ENCODE measurements around the gene RPTOR. TPM values are rescaled to one million over a fixed set of nuclear protein-coding genes. Genes with fewer than 3 reads are reported as not detected.

RPTOR gene
- total and polyA plus RNA-seq, 10 of the 15 experiments (the other 5 are each of a cell fraction or from before 2014, with no cell fraction given) = 0.18 to 32.1 (median 7.8) TPM

GRCh38 chr17:80677214-80677756 lies 132.6 kb downstream of the RPTOR start:
- DNase-seq (ENCODE audit: low read depth, low spot score) (no peak), FAIRE-seq (no peak), ATAC-seq (no peak)
- WGBS (ENCODE audit: insufficient coverage, insufficient replicate concordance, low lambda C conversion rate, missing lambda C conversion rate) = 94% methylated on average over 3 of the region's 3 CpGs
- CTCF ChIA-PET = no interaction called here
- no peaks in the 10 kb centered on the region for H3K27me3 ChIP-seq (replicated peaks in 1 of 2; ENCODE audit: control insufficient read depth in 2 of 2, insufficient read depth in 2 of 2, low read length in 1 of 2)
- no peaks in the 10 kb centered on the region for H3K9me3 ChIP-seq (replicated peaks; ENCODE audit: control insufficient read depth, insufficient read depth, low read length)
- H3K4me1 ChIP-seq (ENCODE audit: control insufficient read depth, insufficient read depth, low read length) = peaks cover 13% of the 10 kb centered on the region
- no peak overlapping the region for H3K27ac ChIP-seq (ENCODE audit: control insufficient read depth, insufficient read depth)
- BruUV-seq (replicated peaks) = no TSS peak
- POLR2A ChIA-PET = interaction anchor here (0.5 kb wide), 1 partner anchor 17 kb away, joined by 3 read pairs; no protein-coding TSS in a partner anchor
- SMC1A ChIA-PET (ENCODE audit: uncharacterized antibody, unreplicated experiment) = no interaction called here
- no peak for TF ChIP-seq CBFB (IDR thresholded peaks at IDR 0.05; ENCODE audit: low read depth)
- TF ChIP-seq MEF2A (IDR thresholded peaks at IDR 0.05; ENCODE audit: insufficient read depth, low read depth, low read length) = no peak
- no peak for TF ChIP-seq RAD21 (IDR thresholded peaks at IDR 0.05; ENCODE audit: insufficient read depth, low read depth, low read length)
- no peak for TF ChIP-seq ASH2L (IDR thresholded peaks at IDR 0.05; ENCODE audit: borderline replicate concordance, low read depth)
- TF ChIP-seq, protein P1, sequence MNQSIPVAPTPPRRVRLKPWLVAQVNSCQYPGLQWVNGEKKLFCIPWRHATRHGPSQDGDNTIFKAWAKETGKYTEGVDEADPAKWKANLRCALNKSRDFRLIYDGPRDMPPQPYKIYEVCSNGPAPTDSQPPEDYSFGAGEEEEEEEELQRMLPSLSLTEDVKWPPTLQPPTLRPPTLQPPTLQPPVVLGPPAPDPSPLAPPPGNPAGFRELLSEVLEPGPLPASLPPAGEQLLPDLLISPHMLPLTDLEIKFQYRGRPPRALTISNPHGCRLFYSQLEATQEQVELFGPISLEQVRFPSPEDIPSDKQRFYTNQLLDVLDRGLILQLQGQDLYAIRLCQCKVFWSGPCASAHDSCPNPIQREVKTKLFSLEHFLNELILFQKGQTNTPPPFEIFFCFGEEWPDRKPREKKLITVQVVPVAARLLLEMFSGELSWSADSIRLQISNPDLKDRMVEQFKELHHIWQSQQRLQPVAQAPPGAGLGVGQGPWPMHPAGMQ (IDR thresholded peaks at IDR 0.05; ENCODE audit: borderline replicate concordance) = no peak
- no peak for TF ChIP-seq ZNF384 (IDR thresholded peaks at IDR 0.05; ENCODE audit: borderline replicate concordance, low read depth, low read length)
- no peak for TF ChIP-seq NR2C1 (IDR thresholded peaks at IDR 0.05)
- no peak for TF ChIP-seq JUND (IDR thresholded peaks at IDR 0.05; ENCODE audit: low read depth, low read length)
- no peak for TF ChIP-seq TBL1XR1 (IDR thresholded peaks at IDR 0.05; ENCODE audit: low read depth, low read length)
- no peak for TF ChIP-seq YY1 (IDR thresholded peaks at IDR 0.05; ENCODE audit: low read depth, low read length)
- H3K79me2 ChIP-seq (ENCODE audit: control insufficient read depth, insufficient read depth, low read length) = peaks cover 4% of the 10 kb centered on the region
- H2AFZ ChIP-seq (ENCODE audit: control insufficient read depth, low read depth, low read length) = no peak overlapping the region
- H3K4me2 ChIP-seq (ENCODE audit: control insufficient read depth, insufficient read depth) = no peak overlapping the region
- intact Hi-C loops (cut with micrococcal nuclease; ENCODE audit: unreplicated experiment) (no loop called here), in situ Hi-C loops (cut with MboI) (no loop called here)
- no peaks in the 10 kb centered on the region for H4K20me1 ChIP-seq (ENCODE audit: control insufficient read depth, insufficient read depth)
- no peak overlapping the region for H3K4me3 ChIP-seq
- RAD21 ChIA-PET (ENCODE audit: unreplicated experiment) = no interaction called here
- no peak overlapping the region for H3K9ac ChIP-seq (ENCODE audit: control insufficient read depth, insufficient read depth, low read length)
- peaks cover 0 to 1% of the 10 kb centered on the region in 2 experiments; a peak in 1 of 4 replicates for H3K36me3 ChIP-seq (ENCODE audit: control insufficient read depth in 2 of 2, insufficient read depth in 2 of 2, low read length in 1 of 2)
